GM12878 (cell line): ENCODE data around the gene ITIH5. TPM values are rescaled to one million over a fixed set of nuclear protein-coding genes. Genes with fewer than 3 reads are reported as not detected.

Experiments
- ATAC-seq: fragments of 200-7000 bp; cut with Tn5 transposase; 3 replicates; pipeline ENCODE4 v1.9.1; 2020; ENCODE audit warnings: mild to moderate bottlenecking, moderate library complexity
- BruUV-seq: library from RNA; stranded (reverse); fragments of 400-500 nt; replicated peaks from 2 replicates; lab custom pipeline; 2021; lab: Mats Ljungman, UMichigan
- CTCF ChIA-PET: fragments of 300-600 bp; sonication (Branson Sonifier 250); formaldehyde crosslinking; extraction: SDS; loops from one replicate; lab custom pipeline; 2021; ENCODE audit warnings: inconsistent platforms; lab: Yijun Ruan, JAX
- POLR2A ChIA-PET: fragments of 350-600 bp; formaldehyde crosslinking; extraction: SDS; loops from one replicate; lab custom pipeline; 2021; ENCODE audit warnings: inconsistent platforms; lab: Charles Lee
- RAD21 ChIA-PET: fragments of 300-600 bp; sonication (Branson Sonifier 250); formaldehyde crosslinking; loops from one replicate; lab custom pipeline; 2023; ENCODE audit warnings: antibody characterized with exemption; ENCODE audit not compliant: unreplicated experiment; lab: Charles Lee
- SMC1A ChIA-PET: fragments of 300-600 bp; sonication (Branson Sonifier 250); formaldehyde crosslinking; loops from one replicate; lab custom pipeline; 2023; ENCODE audit not compliant: unreplicated experiment, uncharacterized antibody; lab: Charles Lee
- DNase-seq: peaks from one replicate; pipeline ENCODE4 v3.0.0-alpha.2; 2011; ENCODE audit warnings: low read depth, low spot score
- FAIRE-seq: peaks from 3 replicates; lab custom pipeline; 2011; peaks lifted over from hg19 to GRCh38; lab: Jason Lieb, UNC
- H2AFZ ChIP-seq: 2 replicates; pipeline ENCODE4 v1.6.0; 2011; ENCODE audit warnings: low read depth, low read length, control low read depth; ENCODE audit not compliant: control insufficient read depth
- H3K27ac ChIP-seq: 2 replicates; pipeline ENCODE4 v1.5.1; 2011; ENCODE audit warnings: control low read depth; ENCODE audit not compliant: control insufficient read depth, insufficient read depth
- H3K27me3 ChIP-seq, 2 experiments: replicated peaks in 1 of 2; 2 replicates each; pipeline versions ENCODE4 v1.6.0 to v1.6.1; 2011; ENCODE audit warnings: low read length in 1 of 2; ENCODE audit not compliant: control insufficient read depth in 2 of 2, insufficient read depth in 2 of 2
- H3K36me3 ChIP-seq, 2 experiments: 2 replicates each; pipeline ENCODE4 v1.5.1; 2011; ENCODE audit warnings: low read length in 1 of 2; ENCODE audit not compliant: control insufficient read depth in 2 of 2, insufficient read depth in 2 of 2
- H3K4me1 ChIP-seq: 2 replicates; pipeline ENCODE4 v1.6.1; 2011; ENCODE audit warnings: mild to moderate bottlenecking, low read length, moderate library complexity, mixed read lengths; ENCODE audit not compliant: control insufficient read depth, insufficient read depth
- H3K4me2 ChIP-seq: 2 replicates; pipeline ENCODE4 v1.6.0; 2011; ENCODE audit warnings: control low read depth; ENCODE audit not compliant: control insufficient read depth, insufficient read depth
- H3K4me3 ChIP-seq: fragments of 200-600 bp; sonication (generic); 2 replicates; pipeline ENCODE4 v1.5.1; 2016
- H3K79me2 ChIP-seq: 2 replicates; pipeline ENCODE4 v1.6.0; 2011; ENCODE audit warnings: low read length; ENCODE audit not compliant: control insufficient read depth, insufficient read depth
- H3K9ac ChIP-seq: 2 replicates; pipeline ENCODE4 v1.8.0; 2011; ENCODE audit warnings: low read length, control low read depth, mixed read lengths; ENCODE audit not compliant: control insufficient read depth, insufficient read depth
- H3K9me3 ChIP-seq: replicated peaks from 3 replicates; pipeline ENCODE4 v1.5.1; 2011; ENCODE audit warnings: mild to moderate bottlenecking, low read length; ENCODE audit not compliant: control insufficient read depth, insufficient read depth
- H4K20me1 ChIP-seq: 2 replicates; pipeline ENCODE4 v1.6.0; 2011; ENCODE audit not compliant: control insufficient read depth, insufficient read depth
- ASH2L ChIP-seq: fragments of 300-600, 200-600 bp; sonication (generic); IDR thresholded peaks from 2 replicates; pipeline ENCODE4 v1.6.1; 2017; ENCODE audit warnings: low read depth, mild to moderate bottlenecking, borderline replicate concordance
- RAD21 ChIP-seq: IDR thresholded peaks from 2 replicates; pipeline ENCODE4 v1.6.1; 2011; ENCODE audit warnings: mild to moderate bottlenecking, low read depth, low read length, moderate library complexity; ENCODE audit not compliant: insufficient read depth
- RB1 ChIP-seq: fragments of 450-650 bp; formaldehyde crosslinking; IDR thresholded peaks from 2 replicates; pipeline ENCODE4 v1.6.1; 2017; ENCODE audit warnings: mild to moderate bottlenecking, borderline replicate concordance
- RFX5 ChIP-seq: IDR thresholded peaks from 2 replicates; pipeline ENCODE4 v1.6.1; 2011; ENCODE audit warnings: low read depth, low read length, improper control_type of control experiment
- SIN3A ChIP-seq: IDR thresholded peaks from 2 replicates; pipeline ENCODE4 v1.6.1; 2012; ENCODE audit warnings: low read depth, low read length, improper control_type of control experiment
- SMAD5 ChIP-seq: IDR thresholded peaks from 2 replicates; pipeline ENCODE4 v1.6.1; 2016; ENCODE audit warnings: antibody characterized with exemption, low read depth
- SMC3 ChIP-seq: IDR thresholded peaks from 2 replicates; pipeline ENCODE4 v1.6.1; 2011; ENCODE audit warnings: low read length, improper control_type of control experiment, borderline replicate concordance
- SREBF1 ChIP-seq: IDR thresholded peaks from 2 replicates; pipeline ENCODE4 v1.6.1; 2012; ENCODE audit warnings: mild to moderate bottlenecking, low read length
- TCF12 ChIP-seq: IDR thresholded peaks from 2 replicates; pipeline ENCODE4 v1.6.1; 2011; ENCODE audit warnings: low read depth, mild to moderate bottlenecking, low read length
- ZNF592 ChIP-seq: fragments of 450-650 bp; IDR thresholded peaks from 2 replicates; pipeline ENCODE4 v1.6.1; 2017; ENCODE audit warnings: mild to moderate bottlenecking, moderate library complexity
- WGBS: methylation state at CpG from one replicate; pipeline ENCODE4 v1.1.6; 2016; ENCODE audit warnings: low lambda C conversion rate; ENCODE audit not compliant: insufficient replicate concordance, insufficient coverage; ENCODE audit errors: missing lambda C conversion rate; 5-methylcytosine and 5-hydroxymethylcytosine counted together
- in situ Hi-C: fragments of 300-500 bp; cut with MboI; formaldehyde crosslinking; loops from 9 replicates; pipeline ENCODE4 v1.14.3; 2018; ENCODE audit warnings: mixed read lengths
- intact Hi-C: fragments of 100-400 bp; cut with micrococcal nuclease; formaldehyde crosslinking; loops from one replicate; pipeline ENCODE4 v1.14.2; 2022; ENCODE audit not compliant: unreplicated experiment
- polyA plus RNA-seq, 11 experiments: library from polyadenylated mRNA; depleted of rRNA in 4 of 11; unstranded in 6 of 11; stranded (reverse) in 5 of 11; fragments of >200 nt; fragmentation: Nextera tagmentation in 4 of 11; fragmentation: Illumina TruSeq in 1 of 11; extraction: Ambion mirVana in 4 of 11; extraction: Trizol in 1 of 11; gene quantifications; 1 replicate in 1 of 11; 2 replicates in 10 of 11; pipeline versions ENCODE4 v1.2.1 to v1.2.3, GENCODE V29; 2011 to 2016; ENCODE audit warnings: inconsistent platforms in 2 of 11, missing spikeins in 2 of 11, low read depth in 1 of 11
- total RNA-seq, 4 experiments: library from RNA; depleted of rRNA in 3 of 4; stranded (reverse); fragments of >200 nt in 3 of 4; fragmentation: Illumina TruSeq in 1 of 4; extraction: Trizol in 1 of 4; gene quantifications; 2 replicates each; pipeline versions ENCODE4 v1.2.1 to v1.2.3, GENCODE V29; 2013 to 2021
- TF ChIP-seq, protein P1 (sequence below): IDR thresholded peaks from 2 replicates; pipeline ENCODE4 v1.6.1; 2011; ENCODE audit warnings: mild to moderate bottlenecking, low read depth, low read length, moderate library complexity; ENCODE audit not compliant: insufficient replicate concordance
- TF ChIP-seq, protein P2 (sequence below): fragments of 450-650 bp; IDR thresholded peaks from 2 replicates; pipeline ENCODE4 v1.6.1; 2017; ENCODE audit warnings: mild to moderate bottlenecking, moderate library complexity

The ITIH5 gene
- total and polyA plus RNA-seq, 10 of the 15 experiments (the other 5 are each of a cell fraction or from before 2014, with no cell fraction given): 0.14 to 0.43 (median 0.21) TPM; not detected in 7

DNA sequence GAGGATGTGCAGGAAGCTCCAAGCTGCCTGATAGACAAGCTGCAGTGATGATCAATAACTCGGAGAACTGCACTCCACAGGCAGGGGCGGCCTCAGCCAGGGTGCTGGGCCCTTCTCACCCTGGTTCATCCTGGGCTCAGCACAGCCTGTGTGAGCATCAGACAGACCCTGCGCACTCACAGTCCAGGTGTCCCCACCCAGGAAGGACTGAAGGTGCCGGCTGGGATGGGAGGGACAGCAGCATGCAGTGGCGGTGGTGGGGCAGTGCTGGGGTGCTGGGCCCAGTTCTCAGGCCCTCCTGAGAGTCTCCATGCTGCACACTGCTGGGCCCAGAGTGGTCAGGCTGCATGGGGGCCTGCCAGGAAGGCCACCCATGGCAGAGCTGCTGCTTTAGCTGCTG lies 74.1 kb downstream of the ITIH5 start (continued):
- TF ChIP-seq ZNF592 (no peak), SIN3A (no peak), RAD21 (no peak)
- TF ChIP-seq, protein P1, sequence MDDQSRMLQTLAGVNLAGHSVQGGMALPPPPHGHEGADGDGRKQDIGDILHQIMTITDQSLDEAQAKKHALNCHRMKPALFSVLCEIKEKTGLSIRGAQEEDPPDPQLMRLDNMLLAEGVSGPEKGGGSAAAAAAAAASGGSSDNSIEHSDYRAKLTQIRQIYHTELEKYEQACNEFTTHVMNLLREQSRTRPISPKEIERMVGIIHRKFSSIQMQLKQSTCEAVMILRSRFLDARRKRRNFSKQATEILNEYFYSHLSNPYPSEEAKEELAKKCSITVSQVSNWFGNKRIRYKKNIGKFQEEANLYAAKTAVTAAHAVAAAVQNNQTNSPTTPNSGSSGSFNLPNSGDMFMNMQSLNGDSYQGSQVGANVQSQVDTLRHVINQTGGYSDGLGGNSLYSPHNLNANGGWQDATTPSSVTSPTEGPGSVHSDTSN: no peak

GRCh38 chr10:7590271-7590670 lies 76.5 kb downstream of the ITIH5 start:
- Histone ChIP-seq H3K9ac (no peak overlapping the region), H4K20me1 (no peaks in the 10 kb centered on the region), H3K4me3 (no peak overlapping the region), H3K9me3 (no peaks in the 10 kb centered on the region), H3K79me2 (no peaks in the 10 kb centered on the region), H3K27me3 (peaks cover 0 to 1% of the 10 kb centered on the region in 2 experiments; a peak in 1 of 4 replicates), H3K36me3 (no peaks in the 10 kb centered on the region), H3K27ac (no peak overlapping the region), H2AFZ (no peak overlapping the region), H3K4me1 (no peaks in the 10 kb centered on the region), H3K4me2 (no peak overlapping the region)
- FAIRE-seq (no peak), DNase-seq (no peak), ATAC-seq (no peak)
- intact Hi-C loops (no loop called here), in situ Hi-C loops (no loop called here)
- POLR2A ChIA-PET: no interaction called here
- WGBS: 42% methylated on average over 9 of the region's 9 CpGs
- no TSS peak for BruUV-seq
- RAD21 ChIA-PET: no interaction called here
- SMC1A ChIA-PET: no interaction called here
- CTCF ChIA-PET: interaction anchor here (1.3 kb wide), 1 partner anchor 65 kb away, joined by 4 read pairs; no protein-coding TSS in a partner anchor
- TF ChIP-seq, protein P2, sequence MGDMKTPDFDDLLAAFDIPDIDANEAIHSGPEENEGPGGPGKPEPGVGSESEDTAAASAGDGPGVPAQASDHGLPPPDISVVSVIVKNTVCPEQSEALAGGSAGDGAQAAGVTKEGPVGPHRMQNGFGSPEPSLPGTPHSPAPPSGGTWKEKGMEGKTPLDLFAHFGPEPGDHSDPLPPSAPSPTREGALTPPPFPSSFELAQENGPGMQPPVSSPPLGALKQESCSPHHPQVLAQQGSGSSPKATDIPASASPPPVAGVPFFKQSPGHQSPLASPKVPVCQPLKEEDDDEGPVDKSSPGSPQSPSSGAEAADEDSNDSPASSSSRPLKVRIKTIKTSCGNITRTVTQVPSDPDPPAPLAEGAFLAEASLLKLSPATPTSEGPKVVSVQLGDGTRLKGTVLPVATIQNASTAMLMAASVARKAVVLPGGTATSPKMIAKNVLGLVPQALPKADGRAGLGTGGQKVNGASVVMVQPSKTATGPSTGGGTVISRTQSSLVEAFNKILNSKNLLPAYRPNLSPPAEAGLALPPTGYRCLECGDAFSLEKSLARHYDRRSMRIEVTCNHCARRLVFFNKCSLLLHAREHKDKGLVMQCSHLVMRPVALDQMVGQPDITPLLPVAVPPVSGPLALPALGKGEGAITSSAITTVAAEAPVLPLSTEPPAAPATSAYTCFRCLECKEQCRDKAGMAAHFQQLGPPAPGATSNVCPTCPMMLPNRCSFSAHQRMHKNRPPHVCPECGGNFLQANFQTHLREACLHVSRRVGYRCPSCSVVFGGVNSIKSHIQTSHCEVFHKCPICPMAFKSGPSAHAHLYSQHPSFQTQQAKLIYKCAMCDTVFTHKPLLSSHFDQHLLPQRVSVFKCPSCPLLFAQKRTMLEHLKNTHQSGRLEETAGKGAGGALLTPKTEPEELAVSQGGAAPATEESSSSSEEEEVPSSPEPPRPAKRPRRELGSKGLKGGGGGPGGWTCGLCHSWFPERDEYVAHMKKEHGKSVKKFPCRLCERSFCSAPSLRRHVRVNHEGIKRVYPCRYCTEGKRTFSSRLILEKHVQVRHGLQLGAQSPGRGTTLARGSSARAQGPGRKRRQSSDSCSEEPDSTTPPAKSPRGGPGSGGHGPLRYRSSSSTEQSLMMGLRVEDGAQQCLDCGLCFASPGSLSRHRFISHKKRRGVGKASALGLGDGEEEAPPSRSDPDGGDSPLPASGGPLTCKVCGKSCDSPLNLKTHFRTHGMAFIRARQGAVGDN: no peak
- TF ChIP-seq SREBF1: no peak
- TF ChIP-seq RFX5: no peak
- no peak for TF ChIP-seq ASH2L
- TF ChIP-seq, protein P1: no peak
- TF ChIP-seq SMAD5: no peak
- no peak for TF ChIP-seq SMC3
- no peak for TF ChIP-seq TCF12
- TF ChIP-seq RB1: no peak
